Fibroblast of lung (primary cell): Measurements from ENCODE around the gene GALNT7.

Experiments used
- EZH2 ChIP-seq: IDR thresholded peaks from 2 replicates; pipeline ENCODE4 v1.5.1; 2012; ENCODE audit warnings: low read length, control low read depth, mild to moderate bottlenecking; ENCODE audit errors: missing control alignments
- TF ChIP-seq, protein P1 (sequence below), 2 donors: IDR thresholded peaks in 1 of 2; conservative IDR thresholded peaks in 1 of 2; 1 replicate in 1 of 2; 2 replicates in 1 of 2; pipeline ENCODE4 v1.5.1; 2011 to 2012; ENCODE audit warnings: low read length in 2 of 2, control low read depth in 1 of 2, inconsistent platforms in 1 of 2, low read depth in 1 of 2, mild to moderate bottlenecking in 1 of 2

DNA sequence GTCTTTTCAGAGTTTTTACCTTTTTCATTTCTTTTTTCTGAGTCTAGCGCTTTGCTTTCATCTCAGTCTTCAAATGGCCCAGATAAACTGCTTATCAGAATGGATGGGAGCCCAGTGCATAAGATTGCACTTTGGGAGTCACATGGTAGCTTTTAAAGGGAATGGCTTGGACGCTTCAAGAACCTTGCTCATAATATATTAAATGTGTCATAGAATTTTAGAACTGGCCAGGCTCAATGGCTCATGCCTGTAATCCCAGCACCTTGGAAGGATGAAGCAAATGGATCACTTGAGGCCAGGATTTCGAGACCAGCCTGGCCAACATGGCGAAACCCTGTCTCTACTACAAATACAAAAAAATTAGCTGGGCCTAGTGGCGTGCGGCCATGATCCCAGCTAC is 97.1 kb downstream of the GALNT7 start:
- TF ChIP-seq, protein P1, sequence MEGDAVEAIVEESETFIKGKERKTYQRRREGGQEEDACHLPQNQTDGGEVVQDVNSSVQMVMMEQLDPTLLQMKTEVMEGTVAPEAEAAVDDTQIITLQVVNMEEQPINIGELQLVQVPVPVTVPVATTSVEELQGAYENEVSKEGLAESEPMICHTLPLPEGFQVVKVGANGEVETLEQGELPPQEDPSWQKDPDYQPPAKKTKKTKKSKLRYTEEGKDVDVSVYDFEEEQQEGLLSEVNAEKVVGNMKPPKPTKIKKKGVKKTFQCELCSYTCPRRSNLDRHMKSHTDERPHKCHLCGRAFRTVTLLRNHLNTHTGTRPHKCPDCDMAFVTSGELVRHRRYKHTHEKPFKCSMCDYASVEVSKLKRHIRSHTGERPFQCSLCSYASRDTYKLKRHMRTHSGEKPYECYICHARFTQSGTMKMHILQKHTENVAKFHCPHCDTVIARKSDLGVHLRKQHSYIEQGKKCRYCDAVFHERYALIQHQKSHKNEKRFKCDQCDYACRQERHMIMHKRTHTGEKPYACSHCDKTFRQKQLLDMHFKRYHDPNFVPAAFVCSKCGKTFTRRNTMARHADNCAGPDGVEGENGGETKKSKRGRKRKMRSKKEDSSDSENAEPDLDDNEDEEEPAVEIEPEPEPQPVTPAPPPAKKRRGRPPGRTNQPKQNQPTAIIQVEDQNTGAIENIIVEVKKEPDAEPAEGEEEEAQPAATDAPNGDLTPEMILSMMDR (conservative IDR thresholded peaks at IDR 0.05 in 1 of 2, IDR thresholded peaks at IDR 0.05 in 1 of 2; ENCODE audit: low read depth in 1 of 2, low read length in 2 of 2) = no peak
- no peak for TF ChIP-seq EZH2
